Breast epithelium (tissue), 3 donors: ENCODE measurements around the gene ZNF717.
"Not testable (repeated sequence)": the region's sequence is repeated elsewhere in the genome, so short reads cannot be mapped to it uniquely, and the experiment has no call there.

Source experiments
- CTCF ChIP-seq, 3 donors: fragments of 450-650 bp; IDR thresholded peaks; one replicate each; pipeline ENCODE4 v1.5.1; 2016 to 2017; ENCODE audit warnings: antibody characterized with exemption in 3 of 3, mild to moderate bottlenecking in 3 of 3, moderate library complexity in 3 of 3
- POLR2AphosphoS5 ChIP-seq, 3 donors: sonication (generic); formaldehyde crosslinking; IDR thresholded peaks; one replicate each; pipeline ENCODE4 v1.6.1; 2017; ENCODE audit warnings: antibody characterized with exemption in 3 of 3

- not testable (repeated sequence) for TF ChIP-seq POLR2AphosphoS5, CTCF (IDR thresholded peaks at IDR 0.05)
Observed at GRCh38 chr3:75777742-75778141, 7.6 kb downstream of the ZNF717 start.
